Muscle of back (tissue), 11 donors: ENCODE results near the gene RFX7. TPM values are rescaled to one million over a fixed set of nuclear protein-coding genes. Genes with fewer than 3 reads are reported as not detected.

Experiments used
- DNase-seq, 3 donors: peaks; one replicate each; pipeline versions ENCODE4 v3.0.0 to v3.0.0-alpha.2; 2013
- polyA plus RNA-seq, 10 donors: library from polyadenylated mRNA; unstranded; fragments of 120-200 nt; gene quantifications; one replicate each; pipeline ENCODE4 v1.2.1, GENCODE V29; 2013; ENCODE audit not compliant: insufficient read length in 10 of 10

Gene RFX7
- polyA plus RNA-seq, 10 donors, result 9.6 to 17.6 (median 14.2) TPM

- DNase-seq, result no peak
These were observed 196.3 kb downstream of the RFX7 start for GRCh38 chr15:56047354-56047753.

GRCh38 chr15:56045068-56045748, 198.5 kb downstream of the RFX7 start:
- DNase-seq, result no peak

GRCh38 chr15:56042982-56043980, 200.4 kb downstream of the RFX7 start:
- DNase-seq, result peak in 1 of 3 donors; percentile 16

GRCh38 chr15:56042498-56042897, 201.2 kb downstream of the RFX7 start:
- DNase-seq, result no peak

- DNase-seq, result no peak
These were observed 201.6 kb downstream of the RFX7 start for GRCh38 chr15:56042031-56042430.

- peak; percentile 80 to 88 (median 81) for DNase-seq
These were observed 203.3 kb downstream of the RFX7 start for GRCh38 chr15:56040081-56041035.

GRCh38 chr15:56038707-56039106, 205.0 kb downstream of the RFX7 start:
- no peak for DNase-seq

GRCh38 chr15:56038015-56038414, 205.7 kb downstream of the RFX7 start:
- DNase-seq, result no peak

Other genes with a start within 250 kb of the RFX7 start
- gene TEX9, start 121.5 kb upstream of the RFX7 start, polyA plus RNA-seq, result 1 to 10 TPM; 1.9 to 4.3 (median 2.6) TPM
- 1 to 10 TPM; 5.1 to 8.5 (median 6.9) TPM for gene MNS1, start 221.3 kb upstream of the RFX7 start, polyA plus RNA-seq